Gastrocnemius medialis (tissue), 4 donors: Measurements from ENCODE around the gene PAQR5. TPM values are rescaled to one million over a fixed set of nuclear protein-coding genes. Genes with fewer than 3 reads are reported as not detected.

ENCODE experiments used
- ATAC-seq, 2 donors: fragments of 150-250 bp; one replicate each; pipeline ENCODE4 v1.9.1; 2016
- DNase-seq, 2 donors: peaks; one replicate each; pipeline ENCODE4 v3.0.0-alpha.2; 2019
- H3K27ac ChIP-seq, 4 donors: fragments of 200-600 bp; sonication (generic); 1 replicate in 1 of 4; 2 replicates in 3 of 4; pipeline ENCODE4 v1.5.1; 2016 to 2018; ENCODE audit warnings: mild to moderate bottlenecking in 2 of 4, moderate library complexity in 1 of 4
- H3K27me3 ChIP-seq, 3 donors: fragments of 200-600 bp; sonication (generic) in 2 of 3; 1 replicate in 1 of 3; 2 replicates in 2 of 3; pipeline versions ENCODE4 v1.5.1 to v1.6.0; 2016 to 2019; ENCODE audit warnings: mild to moderate bottlenecking in 1 of 3, moderate library complexity in 1 of 3
- H3K36me3 ChIP-seq, 2 donors: fragments of 200-600 bp; sonication (generic) in 1 of 2; one replicate each; pipeline ENCODE4 v1.5.1; 2017 to 2018
- H3K4me1 ChIP-seq, 2 donors: fragments of 200-600 bp; sonication (generic) in 1 of 2; one replicate each; pipeline ENCODE4 v1.5.1; 2016 to 2017; ENCODE audit warnings: mild to moderate bottlenecking in 2 of 2
- H3K4me3 ChIP-seq, 4 donors: fragments of 200-600 bp; sonication (generic) in 3 of 4; 1 replicate in 1 of 4; 2 replicates in 3 of 4; pipeline ENCODE4 v1.5.1; 2016 to 2019; ENCODE audit warnings: mild to moderate bottlenecking in 2 of 4
- H3K9me3 ChIP-seq, 3 donors: fragments of 200-600 bp; sonication (generic) in 2 of 3; 1 replicate in 1 of 3; 2 replicates in 2 of 3; pipeline ENCODE4 v1.5.1; 2016 to 2019
- POLR2A ChIP-seq, 2 donors: fragments of 450-650 bp; IDR thresholded peaks; one replicate each; pipeline ENCODE4 v1.6.1; 2017; ENCODE audit warnings: antibody characterized with exemption in 2 of 2, mild to moderate bottlenecking in 2 of 2, moderate library complexity in 2 of 2
- in situ Hi-C, 4 donors: fragments of 200-750 bp; cut with MboI; loops; one replicate each; pipeline versions ENCODE4 v1.15.0 to v1.8.0; 2017; ENCODE audit warnings: low sequenced_read_pairs in 4 of 4
- intact Hi-C: fragments of 100-400 bp; cut with DNase I; formaldehyde crosslinking; loops from one replicate; pipeline ENCODE4 v1.15.1; 2023; ENCODE audit warnings: low total_unique reads
- total RNA-seq, 4 donors: library from RNA; depleted of rRNA; stranded (reverse); fragments of >200 nt; gene quantifications; one replicate each; pipeline versions ENCODE4 v1.1.0 to v1.2.3, GENCODE V29; 2016
- TF ChIP-seq, protein P1 (sequence below), 5 experiments: fragments of 450-650 bp in 3 of 5; fragments of 200-600 bp in 2 of 5; sonication (generic) in 2 of 5; IDR thresholded peaks in 4 of 5; conservative IDR thresholded peaks in 1 of 5; 1 replicate in 4 of 5; 2 replicates in 1 of 5; pipeline ENCODE4 v1.5.1; 2016 to 2019; ENCODE audit warnings: antibody characterized with exemption in 5 of 5, mild to moderate bottlenecking in 3 of 5, moderate library complexity in 3 of 5

Gene PAQR5, protein sequence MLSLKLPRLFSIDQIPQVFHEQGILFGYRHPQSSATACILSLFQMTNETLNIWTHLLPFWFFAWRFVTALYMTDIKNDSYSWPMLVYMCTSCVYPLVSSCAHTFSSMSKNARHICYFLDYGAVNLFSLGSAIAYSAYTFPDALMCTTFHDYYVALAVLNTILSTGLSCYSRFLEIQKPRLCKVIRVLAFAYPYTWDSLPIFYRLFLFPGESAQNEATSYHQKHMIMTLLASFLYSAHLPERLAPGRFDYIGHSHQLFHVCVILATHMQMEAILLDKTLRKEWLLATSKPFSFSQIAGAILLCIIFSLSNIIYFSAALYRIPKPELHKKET
- total RNA-seq = under 1 TPM in 3 of 4 donors, not detected in 1; 0.07 to 0.10 (median 0.10) TPM

GRCh38 chr15:69298697-69299441, at the start of gene PAQR5:
PAQR5 (plus strand) TSS chr15:69298912; CDS start chr15:69360081, 61,169 bp downstream.
- ATAC-seq = no peak
- intact Hi-C loops = no loop called here
- Histone ChIP-seq H3K36me3 (no peaks in the 10 kb centered on the region), H3K9me3 (no peaks in the 10 kb centered on the region), H3K27me3 (peaks cover 24 to 29% (median 26%) of the 10 kb centered on the region in 3 donors), H3K4me3 (peak within 1 kb of the TSS; percentile 24 to 58 (median 50)), H3K4me1 (no peaks in the 10 kb centered on the region), H3K27ac (no peak within 1 kb of the TSS)
- no peak for DNase-seq
- in situ Hi-C loops = no loop called here
- TF ChIP-seq, protein P1, sequence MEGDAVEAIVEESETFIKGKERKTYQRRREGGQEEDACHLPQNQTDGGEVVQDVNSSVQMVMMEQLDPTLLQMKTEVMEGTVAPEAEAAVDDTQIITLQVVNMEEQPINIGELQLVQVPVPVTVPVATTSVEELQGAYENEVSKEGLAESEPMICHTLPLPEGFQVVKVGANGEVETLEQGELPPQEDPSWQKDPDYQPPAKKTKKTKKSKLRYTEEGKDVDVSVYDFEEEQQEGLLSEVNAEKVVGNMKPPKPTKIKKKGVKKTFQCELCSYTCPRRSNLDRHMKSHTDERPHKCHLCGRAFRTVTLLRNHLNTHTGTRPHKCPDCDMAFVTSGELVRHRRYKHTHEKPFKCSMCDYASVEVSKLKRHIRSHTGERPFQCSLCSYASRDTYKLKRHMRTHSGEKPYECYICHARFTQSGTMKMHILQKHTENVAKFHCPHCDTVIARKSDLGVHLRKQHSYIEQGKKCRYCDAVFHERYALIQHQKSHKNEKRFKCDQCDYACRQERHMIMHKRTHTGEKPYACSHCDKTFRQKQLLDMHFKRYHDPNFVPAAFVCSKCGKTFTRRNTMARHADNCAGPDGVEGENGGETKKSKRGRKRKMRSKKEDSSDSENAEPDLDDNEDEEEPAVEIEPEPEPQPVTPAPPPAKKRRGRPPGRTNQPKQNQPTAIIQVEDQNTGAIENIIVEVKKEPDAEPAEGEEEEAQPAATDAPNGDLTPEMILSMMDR (IDR thresholded peaks at IDR 0.05 in 4 of 5, conservative IDR thresholded peaks at IDR 0.05 in 1 of 5) = no peak
- no peak for TF ChIP-seq POLR2A (IDR thresholded peaks at IDR 0.05)

DNA sequence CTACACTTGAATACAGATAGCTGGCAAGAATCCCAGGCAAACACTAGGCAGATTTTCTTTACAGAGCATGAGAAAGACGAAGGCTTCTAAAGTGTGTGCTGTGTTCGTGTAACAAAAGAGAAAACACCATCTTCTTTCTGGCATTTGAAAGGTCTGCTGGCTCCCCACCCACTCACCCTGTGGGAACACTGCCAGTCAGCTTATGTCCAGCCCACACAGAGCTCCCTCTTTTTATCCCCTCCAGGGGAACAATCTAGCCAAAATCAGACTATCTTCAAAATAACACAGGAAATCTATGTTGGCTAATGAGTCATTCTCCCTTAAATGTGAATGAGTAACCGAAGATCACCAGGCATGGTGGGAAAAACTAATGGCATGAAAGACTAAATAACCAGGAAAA, 45.6 kb upstream of the PAQR5 start:
- DNase-seq (no peak), ATAC-seq (no peak)
- TF ChIP-seq, protein P1 (IDR thresholded peaks at IDR 0.05 in 4 of 5, conservative IDR thresholded peaks at IDR 0.05 in 1 of 5) = no peak
- no peak for TF ChIP-seq POLR2A (IDR thresholded peaks at IDR 0.05)
- H3K36me3 ChIP-seq = no peaks in the 10 kb centered on the region
- H3K27me3 ChIP-seq = no peaks in the 10 kb centered on the region
- in situ Hi-C loops = loop anchor here in 2 of 4 donors (25.0 kb wide), 1 partner anchor 191 kb away; no protein-coding TSS in a partner anchor
- intact Hi-C loops = no loop called here
- no peaks in the 10 kb centered on the region for H3K9me3 ChIP-seq
- no peak overlapping the region for H3K27ac ChIP-seq
- no peaks in the 10 kb centered on the region for H3K4me1 ChIP-seq
- no peak overlapping the region for H3K4me3 ChIP-seq

DNA sequence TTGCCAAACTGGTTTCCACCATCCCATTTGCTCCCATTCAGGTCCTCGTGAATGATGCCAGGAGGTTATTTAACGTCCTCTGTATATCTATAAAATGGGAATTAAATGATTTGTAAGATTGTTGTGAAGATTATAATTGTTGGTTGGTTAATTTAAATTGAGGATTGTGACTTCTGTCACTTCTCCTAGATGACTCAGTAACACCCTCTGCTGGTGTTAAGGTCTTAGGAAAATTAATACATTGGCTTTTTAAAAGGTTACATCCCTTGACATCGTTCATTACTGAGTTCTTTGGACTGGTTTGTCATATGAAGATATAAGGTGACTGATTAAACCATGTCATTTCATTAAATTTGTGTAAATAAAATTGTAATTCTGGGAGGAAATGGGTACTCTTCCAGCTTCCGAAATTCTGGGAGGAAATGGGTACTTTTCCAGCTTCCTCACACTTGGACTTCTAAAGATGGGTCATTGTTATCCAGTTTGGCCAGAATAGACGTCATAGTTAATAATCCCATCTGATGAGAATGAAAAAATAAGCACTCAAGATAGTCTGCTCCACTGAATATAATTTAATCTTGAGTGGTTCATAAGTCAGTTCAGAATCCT, 33.3 kb upstream of the PAQR5 start:
- H3K9me3 ChIP-seq = no peaks in the 10 kb centered on the region
- H3K27me3 ChIP-seq = no peaks in the 10 kb centered on the region
- H3K4me3 ChIP-seq = no peak overlapping the region
- intact Hi-C loops (loop anchor here (1.0 to 2.0 kb wide), 2 partner anchors 105 to 206 kb away; partner anchors contain the start of gene GLCE), in situ Hi-C loops (loop anchor here (5.0 to 25.0 kb wide), 2 partner anchors 203 kb away; no protein-coding TSS in a partner anchor)
- no peaks in the 10 kb centered on the region for H3K4me1 ChIP-seq
- no peak overlapping the region for H3K27ac ChIP-seq
- DNase-seq (no peak), ATAC-seq (no peak)
- H3K36me3 ChIP-seq = no peaks in the 10 kb centered on the region
- TF ChIP-seq, protein P1 (IDR thresholded peaks at IDR 0.05 in 4 of 5, conservative IDR thresholded peaks at IDR 0.05 in 1 of 5) = peak; percentile 24 to 57 (median 36)
- TF ChIP-seq POLR2A (IDR thresholded peaks at IDR 0.05) = no peak

- no peaks in the 10 kb centered on the region for H3K27me3 ChIP-seq
- in situ Hi-C loops = loop anchor here in 2 of 4 donors (25.0 kb wide), 1 partner anchor 209 kb away; no protein-coding TSS in a partner anchor
- H3K9me3 ChIP-seq = no peaks in the 10 kb centered on the region
- no peaks in the 10 kb centered on the region for H3K36me3 ChIP-seq
- no peak overlapping the region for H3K4me3 ChIP-seq
- no peak overlapping the region for H3K27ac ChIP-seq
- ATAC-seq = no peak
- DNase-seq = no peak
- no peaks in the 10 kb centered on the region for H3K4me1 ChIP-seq
- TF ChIP-seq POLR2A (IDR thresholded peaks at IDR 0.05) = no peak
- TF ChIP-seq, protein P1 (IDR thresholded peaks at IDR 0.05 in 4 of 5, conservative IDR thresholded peaks at IDR 0.05 in 1 of 5) = no peak
- intact Hi-C loops = no loop called here
These were observed 27.5 kb upstream of the PAQR5 start for GRCh38 chr15:69271217-69271616.
